Gastrocnemius medialis (tissue), 4 donors: ENCODE data around the gene DGKG.

ENCODE experiments used
- CTCF ChIP-seq, 5 experiments: fragments of 450-650 bp in 3 of 5; fragments of 200-600 bp in 2 of 5; sonication (generic) in 2 of 5; IDR thresholded peaks in 4 of 5; conservative IDR thresholded peaks in 1 of 5; 1 replicate in 4 of 5; 2 replicates in 1 of 5; pipeline ENCODE4 v1.5.1; 2016 to 2019; ENCODE audit warnings: antibody characterized with exemption in 5 of 5, mild to moderate bottlenecking in 3 of 5, moderate library complexity in 3 of 5
- POLR2A ChIP-seq, 2 donors: fragments of 450-650 bp; IDR thresholded peaks; one replicate each; pipeline ENCODE4 v1.6.1; 2017; ENCODE audit warnings: antibody characterized with exemption in 2 of 2, mild to moderate bottlenecking in 2 of 2, moderate library complexity in 2 of 2

GRCh38 chr3:186320862-186321568 lies 41.0 kb downstream of the DGKG start:
- TF ChIP-seq POLR2A (IDR thresholded peaks at IDR 0.05) = no peak
- no peak for TF ChIP-seq CTCF (IDR thresholded peaks at IDR 0.05 in 4 of 5, conservative IDR thresholded peaks at IDR 0.05 in 1 of 5)
